Measurements from ENCODE around the gene ABI3BP.

The ABI3BP gene

GRCh38 chr3:100769693-100770092 is 223.5 kb downstream of the ABI3BP start:
- DNase-seq (ENCODE audit: low read depth) = no peak

DNA sequence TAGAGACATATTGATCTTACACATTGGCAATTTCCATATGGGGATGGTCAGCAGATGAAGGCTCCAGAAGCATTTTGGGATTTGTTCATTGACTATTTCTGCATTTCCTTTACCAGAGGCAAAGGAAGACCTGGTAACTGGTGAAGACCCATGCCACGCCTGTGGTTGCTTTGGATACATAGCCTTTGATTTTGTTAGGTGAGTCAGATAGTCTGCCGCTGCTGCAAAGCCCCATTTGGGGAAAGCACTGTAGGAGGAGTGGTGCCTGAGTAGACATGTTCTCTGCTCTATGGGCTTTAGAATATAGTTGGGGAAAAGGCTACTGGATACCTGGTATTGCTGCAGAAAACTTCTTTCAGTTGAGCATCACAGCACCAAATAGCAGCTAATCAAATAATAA is 227.2 kb downstream of the ABI3BP start:
- DNase-seq (ENCODE audit: low read depth) = no peak

GRCh38 chr3:100765437-100765975 is 227.7 kb downstream of the ABI3BP start:
- no peak for DNase-seq (ENCODE audit: low read depth)

DNA sequence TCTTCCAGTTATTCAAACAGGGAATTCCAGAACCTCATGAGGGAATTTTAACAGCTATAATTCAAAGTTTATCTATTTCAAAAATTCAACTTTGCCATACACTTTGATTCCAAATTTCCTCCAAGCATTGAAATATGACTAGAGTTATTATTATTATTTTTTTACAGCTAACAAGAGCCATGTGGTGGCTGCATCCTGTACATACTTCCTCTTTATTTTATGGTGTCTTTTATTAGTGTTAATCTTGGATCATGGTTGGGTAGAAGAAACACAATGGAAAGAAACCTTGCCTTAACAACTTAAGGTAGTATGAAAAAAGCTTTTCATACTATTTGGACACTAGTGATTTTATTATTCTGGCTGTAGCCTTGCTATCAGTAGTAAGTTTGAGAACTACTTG is 231.3 kb downstream of the ABI3BP start:
- no peak for DNase-seq (ENCODE audit: low read depth)

DNA sequence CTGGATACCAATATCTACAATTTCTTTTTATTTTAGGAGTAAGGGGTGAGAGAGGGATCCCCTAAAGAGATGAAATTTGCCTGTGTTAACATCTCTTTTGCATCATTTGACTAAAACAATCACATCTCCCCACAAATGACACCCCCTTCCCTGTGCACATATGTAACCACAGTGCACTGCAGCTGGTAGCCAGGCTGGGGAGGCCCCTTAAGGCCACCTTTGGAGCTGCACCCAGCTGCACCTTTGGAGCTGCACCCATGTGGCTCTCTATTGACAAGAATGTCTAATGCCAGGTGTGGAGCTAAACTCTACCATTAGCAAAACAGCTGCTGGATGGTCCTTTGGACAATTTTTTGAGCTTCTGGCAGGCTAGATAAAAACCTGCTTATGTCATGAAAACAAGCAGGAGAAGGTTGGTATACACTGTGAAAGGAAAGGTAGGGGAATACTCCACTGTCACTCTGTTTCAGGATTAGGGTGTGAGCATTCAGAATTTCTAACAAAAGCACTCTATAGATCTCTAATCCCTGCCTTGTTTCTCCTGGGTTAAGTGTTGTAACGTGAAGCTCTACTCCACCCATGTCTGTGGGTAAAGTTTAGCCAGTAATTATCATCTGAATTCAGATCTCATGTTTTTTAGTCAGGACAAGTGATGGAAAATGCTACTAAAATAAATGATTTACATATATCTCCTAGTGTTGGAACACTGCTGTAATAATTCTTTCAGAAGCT is 231.8 kb downstream of the ABI3BP start:
- DNase-seq (ENCODE audit: low read depth) = no peak

- DNase-seq (ENCODE audit: low read depth) = no peak
These were observed 232.8 kb downstream of the ABI3BP start for GRCh38 chr3:100760377-100760776.

DNA sequence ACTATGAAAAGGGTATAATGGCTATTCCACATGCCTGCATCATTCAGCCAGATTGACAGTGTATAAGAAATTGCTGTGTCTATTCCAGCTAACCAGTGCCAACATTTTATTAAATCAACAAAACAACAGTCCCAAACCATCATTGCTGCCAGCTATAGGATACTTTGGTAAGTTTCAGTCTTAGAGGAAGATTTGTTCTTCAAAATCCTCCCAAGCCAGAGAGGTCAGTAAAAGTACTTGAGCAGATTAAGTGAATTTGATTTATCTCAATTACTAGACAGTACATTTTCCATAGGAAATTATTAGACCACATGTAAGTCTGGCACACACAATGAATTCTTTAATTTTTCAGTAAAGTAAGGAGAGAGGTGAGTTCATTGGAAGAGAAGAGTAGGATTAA is 233.3 kb downstream of the ABI3BP start:
- DNase-seq (ENCODE audit: low read depth) = no peak

- no peak for DNase-seq (ENCODE audit: low read depth)
These were observed 234.1 kb downstream of the ABI3BP start for GRCh38 chr3:100759159-100759558.

- DNase-seq (ENCODE audit: low read depth) = no peak
These were observed 236.8 kb downstream of the ABI3BP start for GRCh38 chr3:100756441-100756840.

GRCh38 chr3:100754563-100755334 is 238.5 kb downstream of the ABI3BP start:
- no peak for DNase-seq (ENCODE audit: low read depth)

DNA sequence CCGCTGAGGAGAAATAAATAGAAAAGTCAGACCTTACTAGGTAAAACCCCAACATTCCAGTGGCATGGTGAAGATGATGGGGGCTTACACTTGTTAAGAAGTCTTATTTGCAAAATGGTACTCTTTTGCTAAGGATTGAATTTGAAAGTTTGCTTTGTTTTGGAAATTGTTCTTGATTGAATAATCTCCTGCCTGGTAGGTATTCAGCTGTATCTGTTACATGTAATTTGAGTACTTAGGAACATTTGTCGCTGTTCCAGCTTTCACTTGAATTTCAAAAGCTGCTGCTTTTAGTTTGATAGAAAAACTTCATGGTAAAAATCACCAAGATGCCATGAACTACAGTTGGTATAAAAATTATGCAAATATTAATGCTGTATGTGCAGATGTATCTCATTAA is 239.4 kb downstream of the ABI3BP start:
- DNase-seq (ENCODE audit: low read depth) = no peak

- DNase-seq (ENCODE audit: low read depth) = no peak
These were observed 244.3 kb downstream of the ABI3BP start for GRCh38 chr3:100748967-100749366.

GRCh38 chr3:100748220-100748619 is 245.0 kb downstream of the ABI3BP start:
- DNase-seq (ENCODE audit: low read depth) = no peak

DNA sequence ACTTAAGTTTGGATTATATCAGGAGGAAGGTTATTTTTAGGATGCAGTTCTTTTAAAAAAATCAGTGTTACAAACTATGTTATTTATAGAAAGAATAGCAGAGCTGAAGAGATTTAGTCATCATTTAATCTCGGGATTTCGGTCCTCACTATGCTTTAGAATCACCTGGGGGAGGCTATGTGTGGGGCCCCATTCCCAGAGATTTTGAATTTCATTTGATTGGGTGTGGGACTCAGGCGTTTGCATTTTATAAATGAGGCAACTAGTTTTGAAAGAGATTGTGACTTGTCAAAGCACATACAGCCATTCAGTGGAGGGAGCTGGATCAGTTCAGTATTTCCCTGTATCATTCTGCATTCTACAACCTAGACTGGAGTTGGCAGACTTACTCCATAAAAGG is 247.1 kb downstream of the ABI3BP start:
- no peak for DNase-seq (ENCODE audit: low read depth)

DNA sequence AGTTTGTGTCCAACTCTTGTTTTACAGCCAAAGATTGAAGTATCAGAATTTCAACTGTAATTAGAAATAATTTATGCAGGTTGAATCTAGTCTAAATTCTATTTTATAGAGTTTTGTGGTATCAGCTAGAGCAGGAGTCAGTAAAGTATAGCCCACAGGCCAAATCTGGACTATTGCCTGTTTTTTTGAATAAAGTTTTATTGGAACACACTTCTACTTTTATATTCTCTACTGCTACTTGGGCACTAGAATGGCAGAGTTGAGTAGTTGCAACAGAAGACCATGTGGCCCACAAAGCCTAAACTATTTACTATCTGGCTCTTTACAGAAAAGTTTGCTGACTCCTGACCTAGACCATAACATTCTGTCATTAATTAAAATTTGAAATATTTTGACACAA is 247.6 kb downstream of the ABI3BP start:
- no peak for DNase-seq (ENCODE audit: low read depth)

- DNase-seq (ENCODE audit: low read depth) = no peak
These were observed 248.6 kb downstream of the ABI3BP start for GRCh38 chr3:100744671-100745070.

GRCh38 chr3:100743535-100743934 is 249.7 kb downstream of the ABI3BP start:
- no peak for DNase-seq (ENCODE audit: low read depth)

GRCh38 chr3:100740207-100740606 is 253.0 kb downstream of the ABI3BP start:
- DNase-seq (ENCODE audit: low read depth) = no peak

- DNase-seq (ENCODE audit: low read depth) = no peak
These were observed 255.9 kb downstream of the ABI3BP start for GRCh38 chr3:100737334-100737733.

GRCh38 chr3:100732435-100732834 is 260.8 kb downstream of the ABI3BP start:
- DNase-seq (ENCODE audit: low read depth) = no peak

DNA sequence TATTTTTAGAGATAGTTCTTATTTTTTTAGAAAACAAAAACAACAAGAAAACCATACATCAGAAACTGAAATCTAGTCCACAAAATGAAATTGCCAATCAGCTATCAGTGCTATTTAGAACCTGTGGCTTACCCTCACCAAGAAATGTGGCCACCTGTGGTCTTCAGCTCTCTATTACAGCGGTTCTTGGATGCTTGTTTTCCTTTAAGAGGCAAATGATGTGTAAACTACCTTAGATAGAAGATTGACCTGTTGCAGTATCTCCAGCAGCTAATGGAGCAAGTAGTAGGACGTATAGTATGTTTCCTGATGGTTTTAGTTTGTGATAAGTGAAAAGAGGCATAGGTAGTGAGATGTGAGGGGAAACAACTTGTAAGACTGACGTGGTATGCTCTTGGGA is 262.7 kb downstream of the ABI3BP start:
- no peak for DNase-seq (ENCODE audit: low read depth)

- DNase-seq (ENCODE audit: low read depth) = no peak
These were observed 266.5 kb downstream of the ABI3BP start for GRCh38 chr3:100726706-100727105.

DNA sequence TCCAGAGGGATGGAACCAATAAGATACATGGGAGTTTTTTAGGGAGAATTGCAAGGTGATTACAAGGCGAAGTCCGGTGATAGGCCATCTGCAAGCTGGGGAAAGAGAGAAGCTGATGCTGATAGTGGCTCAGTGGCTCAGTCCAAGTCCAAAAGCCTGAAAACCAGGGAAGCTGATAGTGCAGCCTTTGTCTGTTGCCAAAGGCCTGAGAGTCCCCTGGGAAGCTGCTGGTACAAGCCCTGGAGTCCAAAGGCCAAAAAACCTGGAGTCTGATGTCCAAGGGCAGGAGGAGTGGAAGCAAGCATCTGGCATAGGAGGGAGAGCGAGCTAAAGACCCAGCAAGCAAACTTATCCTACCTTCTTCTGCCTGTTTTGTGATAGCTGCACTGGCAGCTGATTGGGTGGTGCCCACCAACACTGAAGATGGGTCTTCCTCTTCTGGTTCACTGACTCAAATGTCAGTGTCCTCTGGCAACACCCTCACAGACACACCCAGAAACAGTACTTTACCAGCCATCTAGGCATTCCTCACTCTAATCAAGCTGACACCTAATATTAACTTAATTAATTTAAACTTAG is 267.2 kb downstream of the ABI3BP start:
- no peak for DNase-seq (ENCODE audit: low read depth)

Data from activated gamma-delta T cell treated with anti-CD3 and anti-CD28 coated beads, Interleukin-2, amount 50 U/mL, for 16 hours (primary cell).